HL-60/S4 (cell line): ENCODE results near the gene TTC28.
"Not testable (repeated sequence)": the region's sequence is repeated elsewhere in the genome, so short reads cannot be mapped to it uniquely, and the experiment has no call there.

Source experiments
- in situ Hi-C: fragments of 300-500 bp; cut with MboI; formaldehyde crosslinking; loops from 2 replicates; pipeline ENCODE4 v1.14.3; 2022; ENCODE audit warnings: low sequenced_read_pairs

Gene TTC28

GRCh38 chr22:28498044-28498443 is 181.6 kb downstream of the TTC28 start:
- in situ Hi-C loops: no loop called here

- in situ Hi-C loops: no loop called here
Observed at GRCh38 chr22:28497188-28497587, 182.5 kb downstream of the TTC28 start.

GRCh38 chr22:28491289-28491688 is 188.4 kb downstream of the TTC28 start:
- in situ Hi-C loops: not testable (repeated sequence)

- in situ Hi-C loops: no loop called here
Observed at GRCh38 chr22:28488825-28489224, 190.8 kb downstream of the TTC28 start.

- in situ Hi-C loops: no loop called here
Observed at GRCh38 chr22:28484662-28485061, 195.0 kb downstream of the TTC28 start.

GRCh38 chr22:28481725-28482124 is 197.9 kb downstream of the TTC28 start:
- in situ Hi-C loops: no loop called here

GRCh38 chr22:28480000-28480715 is 199.5 kb downstream of the TTC28 start:
- in situ Hi-C loops: no loop called here

- in situ Hi-C loops: no loop called here
Observed at GRCh38 chr22:28478564-28478963, 201.1 kb downstream of the TTC28 start.

GRCh38 chr22:28477556-28477955 is 202.1 kb downstream of the TTC28 start:
- in situ Hi-C loops: no loop called here

GRCh38 chr22:28474330-28474729 is 205.3 kb downstream of the TTC28 start:
- in situ Hi-C loops: no loop called here

- in situ Hi-C loops: no loop called here
Observed at GRCh38 chr22:28473258-28473657, 206.4 kb downstream of the TTC28 start.

- in situ Hi-C loops: not testable (repeated sequence)
Observed at GRCh38 chr22:28467055-28467454, 212.6 kb downstream of the TTC28 start.

- in situ Hi-C loops: no loop called here
Observed at GRCh38 chr22:28466399-28466798, 213.2 kb downstream of the TTC28 start.

GRCh38 chr22:28465841-28466240 is 213.8 kb downstream of the TTC28 start:
- in situ Hi-C loops: no loop called here

GRCh38 chr22:28464127-28464526 is 215.5 kb downstream of the TTC28 start:
- in situ Hi-C loops: no loop called here

- in situ Hi-C loops: not testable (repeated sequence)
Observed at GRCh38 chr22:28463408-28463807, 216.2 kb downstream of the TTC28 start.

GRCh38 chr22:28462901-28463300 is 216.7 kb downstream of the TTC28 start:
- in situ Hi-C loops: no loop called here

- in situ Hi-C loops: no loop called here
Observed at GRCh38 chr22:28462041-28462440, 217.6 kb downstream of the TTC28 start.

- in situ Hi-C loops: no loop called here
Observed at GRCh38 chr22:28454431-28455064, 225.1 kb downstream of the TTC28 start.

GRCh38 chr22:28450109-28450508 is 229.5 kb downstream of the TTC28 start:
- in situ Hi-C loops: no loop called here

GRCh38 chr22:28449041-28449440 is 230.6 kb downstream of the TTC28 start:
- in situ Hi-C loops: no loop called here

GRCh38 chr22:28448625-28449024 is 231.0 kb downstream of the TTC28 start:
- in situ Hi-C loops: no loop called here

- in situ Hi-C loops: no loop called here
Observed at GRCh38 chr22:28444659-28445058, 235.0 kb downstream of the TTC28 start.
